GM19025 (cell line): ENCODE measurements around the gene DSP.

Source experiments
- ATAC-seq: cut with Tn5 transposase; IDR thresholded peaks from one replicate; pipeline ENCODE4 v1.9.1; 2021; ENCODE audit warnings: mild to moderate bottlenecking, low read depth, moderate library complexity; ENCODE audit not compliant: unreplicated experiment

The DSP gene, protein sequence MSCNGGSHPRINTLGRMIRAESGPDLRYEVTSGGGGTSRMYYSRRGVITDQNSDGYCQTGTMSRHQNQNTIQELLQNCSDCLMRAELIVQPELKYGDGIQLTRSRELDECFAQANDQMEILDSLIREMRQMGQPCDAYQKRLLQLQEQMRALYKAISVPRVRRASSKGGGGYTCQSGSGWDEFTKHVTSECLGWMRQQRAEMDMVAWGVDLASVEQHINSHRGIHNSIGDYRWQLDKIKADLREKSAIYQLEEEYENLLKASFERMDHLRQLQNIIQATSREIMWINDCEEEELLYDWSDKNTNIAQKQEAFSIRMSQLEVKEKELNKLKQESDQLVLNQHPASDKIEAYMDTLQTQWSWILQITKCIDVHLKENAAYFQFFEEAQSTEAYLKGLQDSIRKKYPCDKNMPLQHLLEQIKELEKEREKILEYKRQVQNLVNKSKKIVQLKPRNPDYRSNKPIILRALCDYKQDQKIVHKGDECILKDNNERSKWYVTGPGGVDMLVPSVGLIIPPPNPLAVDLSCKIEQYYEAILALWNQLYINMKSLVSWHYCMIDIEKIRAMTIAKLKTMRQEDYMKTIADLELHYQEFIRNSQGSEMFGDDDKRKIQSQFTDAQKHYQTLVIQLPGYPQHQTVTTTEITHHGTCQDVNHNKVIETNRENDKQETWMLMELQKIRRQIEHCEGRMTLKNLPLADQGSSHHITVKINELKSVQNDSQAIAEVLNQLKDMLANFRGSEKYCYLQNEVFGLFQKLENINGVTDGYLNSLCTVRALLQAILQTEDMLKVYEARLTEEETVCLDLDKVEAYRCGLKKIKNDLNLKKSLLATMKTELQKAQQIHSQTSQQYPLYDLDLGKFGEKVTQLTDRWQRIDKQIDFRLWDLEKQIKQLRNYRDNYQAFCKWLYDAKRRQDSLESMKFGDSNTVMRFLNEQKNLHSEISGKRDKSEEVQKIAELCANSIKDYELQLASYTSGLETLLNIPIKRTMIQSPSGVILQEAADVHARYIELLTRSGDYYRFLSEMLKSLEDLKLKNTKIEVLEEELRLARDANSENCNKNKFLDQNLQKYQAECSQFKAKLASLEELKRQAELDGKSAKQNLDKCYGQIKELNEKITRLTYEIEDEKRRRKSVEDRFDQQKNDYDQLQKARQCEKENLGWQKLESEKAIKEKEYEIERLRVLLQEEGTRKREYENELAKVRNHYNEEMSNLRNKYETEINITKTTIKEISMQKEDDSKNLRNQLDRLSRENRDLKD (N-terminal part only)

DNA sequence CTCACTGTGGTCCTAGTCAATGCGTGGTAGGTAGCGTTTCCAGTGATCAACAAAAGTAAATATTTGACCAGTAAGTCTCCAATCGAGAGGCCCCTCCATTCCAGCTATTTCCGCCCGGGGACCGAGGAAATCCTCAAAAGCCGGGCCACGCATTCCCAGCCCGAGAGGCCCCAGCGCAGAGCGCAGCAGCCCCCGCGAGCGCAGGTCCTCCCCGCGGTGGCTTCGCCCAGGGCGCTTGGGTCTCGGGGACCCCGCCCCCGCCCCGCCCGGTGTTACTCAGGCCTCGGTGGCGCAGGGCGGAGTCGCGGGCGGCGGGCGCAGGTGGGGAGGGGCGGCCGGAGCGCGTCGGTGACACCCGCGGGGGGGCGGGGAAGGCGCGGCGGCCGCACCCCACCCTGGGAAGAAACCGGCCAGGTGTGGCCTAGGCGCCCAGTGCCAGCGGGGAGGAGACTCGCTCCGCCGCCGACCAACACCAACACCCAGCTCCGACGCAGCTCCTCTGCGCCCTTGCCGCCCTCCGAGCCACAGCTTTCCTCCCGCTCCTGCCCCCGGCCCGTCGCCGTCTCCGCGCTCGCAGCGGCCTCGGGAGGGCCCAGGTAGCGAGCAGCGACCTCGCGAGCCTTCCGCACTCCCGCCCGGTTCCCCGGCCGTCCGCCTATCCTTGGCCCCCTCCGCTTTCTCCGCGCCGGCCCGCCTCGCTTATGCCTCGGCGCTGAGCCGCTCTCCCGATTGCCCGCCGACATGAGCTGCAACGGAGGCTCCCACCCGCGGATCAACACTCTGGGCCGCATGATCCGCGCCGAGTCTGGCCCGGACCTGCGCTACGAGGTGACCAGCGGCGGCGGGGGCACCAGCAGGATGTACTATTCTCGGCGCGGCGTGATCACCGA is at the start of gene DSP:
TSS of gene DSP (plus strand) at position 497 of the 890 bp plus-strand sequence. CDS start at position 742, 245 bp downstream.
- ATAC-seq, result no peak

DNA sequence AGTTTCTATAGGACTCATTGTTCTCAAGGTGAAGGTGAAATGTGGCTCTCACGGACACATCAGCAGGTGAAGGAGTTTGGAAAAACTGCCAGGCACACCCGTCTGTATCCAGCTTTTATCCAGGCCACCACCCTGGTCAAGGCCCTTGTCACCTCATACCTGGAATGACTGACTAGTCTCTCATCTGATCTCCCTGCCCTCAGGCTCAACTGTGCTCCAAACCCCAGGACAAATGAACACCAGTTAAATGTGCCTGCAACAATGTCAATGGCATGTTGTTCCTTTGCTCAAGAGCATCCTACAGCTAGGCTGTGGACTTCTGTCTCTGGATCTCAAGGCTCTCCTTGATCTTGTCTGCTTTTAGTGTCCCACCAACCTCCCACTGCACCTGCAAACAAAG is 47.6 kb upstream of the DSP start:
- no peak for ATAC-seq

DNA sequence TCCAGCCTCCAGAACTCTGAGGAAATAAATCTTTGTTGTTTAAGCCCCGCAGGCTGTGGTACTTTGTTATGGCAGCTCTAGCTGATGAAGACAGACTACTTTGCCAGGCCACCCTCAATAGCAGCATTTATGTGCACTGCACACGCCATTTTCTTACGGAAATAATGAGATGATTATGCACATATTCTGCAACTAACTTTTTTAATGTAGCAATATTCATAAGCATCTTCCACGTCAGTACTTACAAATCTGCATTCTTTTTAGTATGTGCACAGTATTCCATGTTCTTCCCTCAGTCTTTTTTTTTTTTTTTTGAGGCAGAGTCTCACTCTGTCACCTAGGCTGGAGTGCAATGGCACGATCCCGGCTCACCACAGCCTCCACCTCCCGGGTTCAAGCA is 46.8 kb upstream of the DSP start:
- no peak for ATAC-seq

DNA sequence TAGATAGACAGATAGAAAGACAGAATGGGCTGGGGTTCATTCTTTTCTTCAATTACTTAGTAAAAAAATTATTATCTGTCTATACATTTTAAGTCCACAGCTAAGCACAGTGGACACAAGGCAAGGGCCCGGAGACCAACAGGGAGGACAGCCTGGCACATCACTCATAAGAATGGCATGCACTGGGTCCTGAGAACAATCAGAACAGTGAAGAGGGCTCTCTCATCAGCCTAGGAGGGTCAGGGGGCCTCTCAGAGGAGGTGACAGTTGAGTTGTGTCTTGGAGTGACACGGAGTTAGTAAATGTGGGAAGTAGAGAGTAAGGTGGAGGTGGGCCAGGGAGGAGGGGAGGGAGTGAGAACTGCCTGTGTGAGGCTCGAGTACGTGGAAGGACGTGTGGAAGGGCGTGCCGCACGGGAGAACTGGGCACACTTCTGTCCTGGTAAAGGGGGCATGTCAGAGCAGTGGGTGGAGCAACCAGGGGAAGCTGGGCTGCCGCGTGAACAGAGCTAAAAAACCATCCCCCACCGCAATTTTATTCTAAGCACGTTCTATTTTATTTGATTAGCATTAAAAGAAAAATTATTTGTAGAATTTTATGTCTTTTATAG is 45.1 kb upstream of the DSP start:
- no peak for ATAC-seq

DNA sequence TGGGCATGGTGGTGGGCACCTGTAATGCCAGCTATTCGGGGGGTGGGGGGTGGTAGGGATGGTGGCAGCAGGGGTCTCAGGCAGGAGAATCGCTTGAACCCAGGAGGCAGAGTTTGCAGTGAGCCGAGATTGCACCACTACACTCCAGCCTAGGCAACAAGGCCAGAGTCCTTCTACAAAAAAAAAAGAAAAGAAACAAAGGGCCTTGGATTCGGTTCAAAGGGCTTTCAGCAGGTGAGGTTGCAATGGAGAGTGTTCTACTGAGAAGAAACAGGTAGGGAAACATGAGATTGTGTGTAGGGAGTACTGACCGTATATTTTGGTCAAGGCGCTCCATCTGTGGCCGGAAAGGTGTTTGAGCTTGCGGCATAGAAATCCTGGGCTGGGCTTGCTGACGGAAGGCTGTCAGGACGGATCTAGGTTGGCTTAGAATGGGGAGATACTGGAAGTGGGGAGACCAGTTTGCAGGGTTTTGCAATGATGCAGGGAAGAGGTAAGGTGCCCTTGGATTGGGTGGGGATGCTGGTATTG is 40.7 kb upstream of the DSP start:
- ATAC-seq, result no peak

DNA sequence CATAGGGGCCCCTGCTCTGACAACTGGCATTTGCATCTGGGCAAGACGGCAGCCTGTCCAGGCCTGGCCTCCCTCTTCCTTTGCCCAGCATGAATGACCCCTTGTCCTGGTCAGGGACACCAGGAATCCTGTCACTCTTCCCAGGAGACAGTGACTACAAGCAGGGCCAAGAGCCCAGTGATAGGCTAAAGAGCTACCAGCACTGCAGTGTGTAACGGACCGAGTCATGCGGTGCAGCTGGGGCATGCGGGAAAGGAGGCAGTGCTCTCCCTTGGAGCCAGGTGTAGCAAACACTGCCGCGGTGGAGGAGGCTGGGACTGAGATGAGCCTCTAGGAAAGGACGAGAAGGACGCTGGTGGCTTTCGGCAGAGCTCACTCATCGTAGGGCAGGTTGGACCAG is 38.7 kb upstream of the DSP start:
- no peak for ATAC-seq

DNA sequence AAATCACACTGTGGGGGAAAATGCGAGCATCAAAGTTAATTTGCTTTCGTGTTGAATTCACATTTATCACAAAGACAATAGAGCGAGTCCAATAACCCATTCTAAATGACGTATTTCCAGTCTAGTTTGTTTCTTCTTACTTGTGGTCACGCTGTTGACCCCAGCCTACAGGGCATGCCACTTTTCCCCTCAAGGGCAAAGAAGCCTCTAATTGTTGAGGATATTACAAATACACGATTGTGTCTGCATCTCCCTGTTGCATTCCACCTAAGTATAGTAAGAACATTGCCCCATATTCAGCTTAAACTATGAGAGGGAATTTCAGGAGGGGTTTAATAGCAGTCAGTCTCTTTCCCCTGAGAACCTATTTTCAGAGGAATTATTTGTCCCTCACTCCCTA is 37.4 kb upstream of the DSP start:
- ATAC-seq, result no peak

DNA sequence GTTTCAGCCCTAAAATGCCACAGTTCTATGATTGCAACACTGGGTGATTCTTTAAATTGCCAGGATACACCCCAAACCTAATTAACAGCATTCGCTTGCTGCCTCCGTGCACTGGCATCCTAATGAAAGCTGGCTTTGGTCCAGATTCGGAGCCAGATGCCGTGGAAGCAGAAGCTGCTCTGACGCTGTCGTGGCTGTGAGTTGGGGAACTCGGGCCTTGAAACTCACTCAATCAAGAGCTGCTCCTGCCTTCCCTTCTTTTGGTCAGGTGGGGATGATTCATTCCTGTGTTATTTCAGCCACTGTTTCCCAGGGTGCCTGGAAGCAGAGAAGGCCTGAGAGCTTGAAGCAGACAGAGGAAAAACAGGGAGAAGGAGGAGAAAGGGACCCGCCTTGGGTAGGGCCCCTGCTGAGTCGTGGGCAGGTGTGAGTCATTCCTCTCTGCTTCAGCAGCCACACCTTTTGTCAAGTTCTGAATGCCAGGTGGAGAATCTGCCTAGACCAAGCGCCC is 36.2 kb upstream of the DSP start:
- ATAC-seq, result no peak

DNA sequence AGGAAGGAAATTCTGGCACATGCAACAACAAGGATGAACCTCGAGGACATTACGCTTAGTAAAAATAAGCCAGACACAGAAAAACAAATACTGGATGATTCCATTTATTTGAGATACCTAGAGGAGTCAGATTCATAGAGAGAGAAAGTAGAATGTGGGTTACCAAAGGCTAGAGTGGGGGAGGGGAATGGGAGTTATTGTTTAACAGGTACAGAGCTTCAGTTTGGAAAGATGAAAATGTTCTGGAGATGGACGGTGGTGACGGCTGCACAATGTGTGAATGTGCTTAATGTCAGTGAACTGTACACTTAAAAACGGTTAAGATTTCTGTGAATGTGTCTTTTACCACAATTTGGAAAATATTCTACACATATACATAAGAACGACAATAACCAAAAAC is 33.9 kb upstream of the DSP start:
- no peak for ATAC-seq

DNA sequence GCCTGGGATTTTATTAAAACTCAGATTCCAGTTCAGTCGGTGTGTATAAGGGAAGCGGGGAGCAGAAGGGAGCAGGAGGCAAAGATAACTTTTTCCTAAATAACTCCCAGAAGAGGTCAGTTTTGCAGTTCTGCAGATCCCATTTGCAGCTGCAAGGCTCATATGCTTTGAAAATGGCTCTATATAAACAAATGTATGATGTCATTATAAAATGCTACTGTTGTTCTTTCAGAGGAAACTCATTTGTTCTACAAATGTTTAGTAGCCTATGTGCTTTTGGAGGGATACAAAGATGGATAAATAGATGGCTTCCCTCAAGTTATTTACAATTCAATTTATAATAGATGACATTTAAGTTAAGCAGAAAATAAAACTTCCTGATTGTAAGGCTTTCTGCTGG is 29.2 kb upstream of the DSP start:
- ATAC-seq, result no peak

DNA sequence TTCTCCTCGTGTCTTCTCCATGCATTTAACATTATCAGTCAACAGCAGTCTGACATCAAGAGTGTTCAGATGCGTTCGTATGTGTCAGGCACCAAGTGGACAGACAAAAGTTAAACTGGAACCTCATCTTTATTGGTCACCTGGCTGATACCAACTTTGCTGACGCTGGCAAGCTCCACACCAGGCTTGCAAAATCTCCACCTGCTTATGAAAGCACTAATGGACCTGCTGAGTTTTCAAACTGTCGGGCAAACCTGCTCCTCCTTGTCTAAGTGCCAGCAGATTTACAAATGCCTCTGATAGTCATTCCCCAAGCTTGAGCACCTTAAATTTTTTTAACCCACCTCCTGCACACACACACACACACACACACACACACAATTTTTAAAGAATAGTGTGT is 27.9 kb upstream of the DSP start:
- ATAC-seq, result no peak

DNA sequence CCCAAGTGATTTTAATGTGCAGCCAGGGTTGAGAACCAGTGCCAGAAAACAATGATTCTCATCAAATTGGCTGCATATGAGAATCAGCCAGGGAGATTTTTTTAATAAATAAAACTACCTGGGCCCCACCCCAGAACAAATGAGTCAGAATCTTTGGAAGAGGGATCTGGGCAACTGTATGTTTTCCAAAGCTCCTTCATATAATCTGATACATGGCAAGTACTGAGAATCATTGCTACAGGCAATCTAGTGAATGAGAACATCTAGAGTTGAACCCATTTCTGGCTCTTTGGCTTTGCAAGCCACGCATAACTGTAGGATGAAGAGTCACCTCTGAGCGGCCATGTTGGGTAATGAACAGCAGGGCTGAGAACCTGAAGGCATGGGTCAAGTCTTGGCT is 26.1 kb upstream of the DSP start:
- no peak for ATAC-seq

DNA sequence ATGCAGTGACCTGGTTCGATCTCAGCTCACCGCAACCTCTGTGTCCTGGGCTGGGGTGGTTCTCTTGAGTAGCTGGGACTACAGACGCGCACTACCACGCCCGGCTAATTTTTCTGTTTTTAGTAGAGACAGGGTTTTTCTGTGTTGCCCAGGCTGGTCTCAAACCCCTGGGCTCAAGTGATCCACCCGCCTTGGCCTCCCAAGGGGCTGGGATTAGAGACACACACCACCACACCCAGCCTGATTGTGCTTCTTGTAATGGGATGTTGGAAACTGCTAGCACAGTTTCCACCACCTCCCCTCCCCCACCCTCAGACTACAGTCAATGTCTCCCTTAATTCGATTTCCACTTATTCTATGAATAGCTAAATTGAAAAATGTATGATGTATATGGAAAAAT is 22.6 kb upstream of the DSP start:
- ATAC-seq, result no peak

DNA sequence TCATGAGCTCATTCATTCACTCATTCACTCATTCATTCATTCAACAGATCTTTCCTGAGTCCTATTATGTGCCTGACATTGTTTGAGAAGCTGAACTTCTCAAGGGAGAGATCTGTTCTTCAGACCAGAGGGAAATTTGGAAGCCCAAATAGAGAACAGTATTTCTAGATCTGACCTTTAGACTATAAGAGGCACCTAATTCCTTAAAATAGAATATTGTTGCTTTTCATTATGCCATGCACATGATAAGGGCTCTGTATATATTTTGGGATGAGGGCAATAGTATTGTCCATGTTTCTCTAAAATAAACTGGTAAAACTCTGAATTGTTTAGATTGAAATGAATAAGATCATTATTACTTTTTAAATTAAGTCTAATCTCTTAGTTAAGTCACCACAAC is 18.6 kb upstream of the DSP start:
- ATAC-seq, result no peak

DNA sequence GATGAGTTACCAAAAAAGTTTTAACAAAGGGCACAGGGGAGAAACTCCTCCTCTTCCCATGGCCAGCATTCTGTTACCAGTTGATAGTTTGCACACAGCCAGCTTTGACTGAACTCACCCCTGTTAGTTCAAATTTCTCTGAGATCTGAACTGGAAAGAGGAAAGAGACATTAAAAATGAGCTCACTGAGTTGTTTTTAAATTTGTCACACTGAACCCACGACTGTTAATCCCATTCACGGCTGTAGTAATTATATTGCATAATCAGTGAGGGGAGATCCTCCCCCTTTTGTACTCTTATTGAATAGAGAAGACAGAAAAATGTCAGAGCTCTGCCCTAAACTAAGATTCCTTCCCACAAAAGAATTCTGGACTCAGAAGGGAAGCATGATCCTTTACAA is 17.5 kb upstream of the DSP start:
- no peak for ATAC-seq

DNA sequence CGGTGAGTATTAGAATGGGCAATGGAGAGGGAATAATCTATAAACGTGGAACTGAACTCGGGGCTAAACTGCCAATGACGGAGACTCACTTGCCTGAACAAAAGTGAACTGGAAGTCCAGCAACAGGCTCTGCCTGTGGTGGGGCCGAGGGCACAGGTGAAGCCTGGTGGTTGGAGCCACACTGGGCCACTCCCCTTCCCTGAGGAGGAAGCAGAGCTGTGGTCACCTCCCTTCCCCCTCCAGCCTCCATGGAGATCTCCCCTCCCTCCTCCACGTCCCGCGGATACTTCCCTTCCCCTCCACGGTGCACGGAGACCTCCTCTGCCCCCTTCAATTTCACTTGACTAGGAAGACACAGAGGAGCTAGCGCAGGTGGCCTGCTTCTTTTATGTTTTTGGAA is 14.7 kb upstream of the DSP start:
- no peak for ATAC-seq

DNA sequence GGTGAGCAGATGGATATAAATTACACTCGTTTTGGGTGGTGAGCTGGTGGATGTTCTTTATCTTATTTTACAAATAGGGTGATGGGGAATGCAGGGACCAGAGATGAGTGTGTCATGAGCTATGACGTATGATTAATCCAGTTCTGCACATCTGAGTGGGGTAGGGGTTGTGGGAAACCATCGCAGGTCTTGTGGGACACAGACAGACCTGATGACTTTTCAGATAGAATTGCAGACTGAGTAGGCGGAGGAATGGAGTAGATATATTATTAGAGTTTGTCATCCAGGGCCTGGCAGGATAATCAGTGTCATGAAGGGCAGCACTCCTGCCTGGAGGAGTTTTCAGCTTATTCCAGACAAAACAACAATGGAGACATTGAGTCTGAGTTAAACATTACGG is 12.9 kb upstream of the DSP start:
- ATAC-seq, result no peak

DNA sequence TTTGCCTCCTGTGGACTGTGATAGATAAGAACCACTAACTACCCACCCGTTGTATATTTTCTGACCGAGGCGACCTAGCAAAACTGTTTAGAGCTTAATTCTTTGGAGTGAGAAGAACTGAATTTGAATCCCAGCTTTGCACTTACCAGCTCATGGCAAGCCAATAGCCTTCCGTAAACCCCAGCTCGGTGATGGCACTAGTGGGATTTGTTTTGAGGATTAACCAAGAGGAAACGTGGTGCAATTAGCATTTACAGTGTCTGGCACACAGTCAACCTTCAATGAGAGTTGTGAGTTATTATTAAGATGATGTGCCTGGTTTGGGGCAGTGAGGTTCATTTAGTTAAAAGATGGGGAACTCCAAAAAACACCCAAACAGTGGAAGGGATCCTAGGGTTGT is 12.3 kb upstream of the DSP start:
- ATAC-seq, result no peak

DNA sequence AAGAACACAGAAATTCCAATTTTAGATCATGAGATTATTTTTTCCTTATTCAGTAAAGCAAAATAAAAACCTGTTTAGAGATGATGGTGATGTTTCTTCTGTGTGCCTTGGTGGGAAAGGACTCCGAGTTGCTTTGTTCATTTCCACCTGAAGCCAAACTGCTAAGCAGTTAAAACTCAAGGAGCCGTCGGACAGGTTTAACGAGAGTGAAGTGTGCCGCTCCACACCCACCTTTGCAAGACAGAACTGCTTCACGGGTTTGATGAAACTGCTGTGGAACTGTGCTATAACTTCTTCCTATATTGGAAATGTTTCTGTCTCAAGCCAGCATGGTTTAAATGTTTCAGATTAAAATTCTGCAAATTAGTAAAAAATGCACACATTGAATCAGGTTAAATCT is 9.2 kb upstream of the DSP start:
- no peak for ATAC-seq
